ENCODE measurements around the gene PHKA2. TPM values are rescaled to one million over a fixed set of nuclear protein-coding genes. Genes with fewer than 3 reads are reported as not detected.

Gene PHKA2
- total and polyA plus RNA-seq, 2 of the 4 experiments (the other 2 are of a cell fraction) = 10.0 to 21.5 TPM

GRCh38 chrX:18873836-18874235, 110.1 kb downstream of the PHKA2 start:
- Histone ChIP-seq H3K14ac (replicated peaks; ENCODE audit: low read depth, low read length) (no peak overlapping the region), H4K8ac (ENCODE audit: low read depth in 2 of 2, low read length in 2 of 2) (no peak overlapping the region), H3K23ac (ENCODE audit: low read depth, low read length) (no peak overlapping the region), H3K4me3 (ENCODE audit: insufficient read depth, low read depth, low read length) (no peak overlapping the region), H2AK9ac (replicated peaks; ENCODE audit: low read depth, low read length, poor library complexity) (no peak overlapping the region), H3K4me1 (ENCODE audit: control insufficient read depth, insufficient read depth, low read length) (peaks cover 2% of the 10 kb centered on the region; the same call in 1 of the 2 replicates), H2BK120ac (ENCODE audit: low read depth, low read length) (no peak overlapping the region), H3K4ac (ENCODE audit: low read depth, low read length) (no peak overlapping the region), H4K20me1 (ENCODE audit: insufficient read depth, low read length) (no peaks in the 10 kb centered on the region), H3K56ac (ENCODE audit: extremely low read depth, insufficient read depth, low read length) (no peak overlapping the region), H3K27ac (ENCODE audit: insufficient read depth, low read length) (no peak overlapping the region), H4K5ac (ENCODE audit: low read depth, low read length) (no peak overlapping the region), H3K9me3 (ENCODE audit: control insufficient read depth, insufficient read depth, low read length) (0 out of 2 replicates have a peak, but pooled peaks cover 2% of the 10 kb centered on the region), H3K9ac (ENCODE audit: low read depth, low read length) (no peak overlapping the region), H3K4me2 (ENCODE audit: low read depth, low read length) (no peak overlapping the region), H3K18ac (ENCODE audit: low read depth, low read length) (no peak overlapping the region), H2BK15ac (ENCODE audit: low read depth, low read length) (no peak overlapping the region), H4K91ac (ENCODE audit: insufficient read depth, low read depth, low read length) (no peak overlapping the region), H2AK5ac (ENCODE audit: low read depth, low read length) (no peak overlapping the region), H3K9me1 (ENCODE audit: insufficient read depth, low read length) (no peaks in the 10 kb centered on the region), H2BK5ac (ENCODE audit: low read depth, low read length, poor library complexity, severe bottlenecking) (no peak overlapping the region), H2AFZ (replicated peaks; ENCODE audit: low read length, poor library complexity) (no peak overlapping the region), H3K27me3 (ENCODE audit: control insufficient read depth, insufficient read depth, low read length) (no peaks in the 10 kb centered on the region; the same call in 1 of the 2 replicates), H2BK20ac (ENCODE audit: low read depth, low read length) (no peak overlapping the region), H3K36me3 (ENCODE audit: control insufficient read depth, insufficient read depth, low read length) (no peaks in the 10 kb centered on the region), H3K79me1 (ENCODE audit: low read depth in 1 of 2, low read length in 2 of 2) (no peaks in the 10 kb centered on the region)
- WGBS, 2 experiments (ENCODE audit: extremely low coverage in 2 of 2, insufficient read length in 1 of 2) = 81% methylated on average over 6 of the region's 12 CpGs; no CpG with 5 or more reads in 1 of the 2 experiments
- ChIA-PET POLR2A (ENCODE audit: unreplicated experiment) (no interaction called here), CTCF (interaction anchor here (0.7 kb wide), 1 partner anchor 106 kb away, joined by 3 read pairs; no protein-coding TSS in a partner anchor)
- BruUV-seq (replicated peaks) = no TSS peak
- intact Hi-C loops (cut with micrococcal nuclease) = no loop called here
- no peak for ATAC-seq (ENCODE audit: low read depth)
- dilution Hi-C loops (cut with HindIII; ENCODE audit: low sequenced_read_pairs, unreplicated experiment) = no loop called here
- DNase-seq = no peak
- in situ Hi-C loops (cut with MboI; ENCODE audit: low sequenced_read_pairs) = no loop called here
- no peak for TF ChIP-seq RFX5 (IDR thresholded peaks at IDR 0.05; ENCODE audit: low read depth, low read length)
- no peak for TF ChIP-seq SMC3 (IDR thresholded peaks at IDR 0.05; ENCODE audit: low read depth, low read length)
- TF ChIP-seq BHLHE40 (IDR thresholded peaks at IDR 0.05; ENCODE audit: low read depth, low read length) = no peak
- TF ChIP-seq POLR2A (IDR thresholded peaks at IDR 0.05; ENCODE audit: low read depth, low read length) = no peak
- TF ChIP-seq, protein P1, sequence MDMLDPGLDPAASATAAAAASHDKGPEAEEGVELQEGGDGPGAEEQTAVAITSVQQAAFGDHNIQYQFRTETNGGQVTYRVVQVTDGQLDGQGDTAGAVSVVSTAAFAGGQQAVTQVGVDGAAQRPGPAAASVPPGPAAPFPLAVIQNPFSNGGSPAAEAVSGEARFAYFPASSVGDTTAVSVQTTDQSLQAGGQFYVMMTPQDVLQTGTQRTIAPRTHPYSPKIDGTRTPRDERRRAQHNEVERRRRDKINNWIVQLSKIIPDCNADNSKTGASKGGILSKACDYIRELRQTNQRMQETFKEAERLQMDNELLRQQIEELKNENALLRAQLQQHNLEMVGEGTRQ (IDR thresholded peaks at IDR 0.05; ENCODE audit: low read depth, low read length) = no peak
- no peak for TF ChIP-seq CTCF (conservative IDR thresholded peaks at IDR 0.05; ENCODE audit: low read depth, low read length)
- no peak for TF ChIP-seq FOS (IDR thresholded peaks at IDR 0.05; ENCODE audit: low read depth, low read length)
- TF ChIP-seq MAFK (IDR thresholded peaks at IDR 0.05; ENCODE audit: low read depth, low read length) = no peak
- no peak for TF ChIP-seq MXI1 (IDR thresholded peaks at IDR 0.05; ENCODE audit: borderline replicate concordance, low read depth, low read length)
- no peak for TF ChIP-seq RCOR1 (IDR thresholded peaks at IDR 0.05; ENCODE audit: insufficient replicate concordance, low read length)
- no peak for TF ChIP-seq ELK1 (IDR thresholded peaks at IDR 0.05; ENCODE audit: borderline replicate concordance, low read depth, low read length)
- TF ChIP-seq MAZ (IDR thresholded peaks at IDR 0.05; ENCODE audit: borderline replicate concordance, low read depth, low read length) = no peak
- TF ChIP-seq CHD1 (IDR thresholded peaks at IDR 0.05; ENCODE audit: low read depth, low read length) = no peak
